MM.1S (cell line): ENCODE results near the gene MMD.
"Not testable (repeated sequence)": the region's sequence is repeated elsewhere in the genome, so short reads cannot be mapped to it uniquely, and the experiment has no call there.

Experiments used
- DNase-seq: peaks from one replicate; pipeline ENCODE4 v3.0.0-alpha.2; 2015
- H2AFZ ChIP-seq: fragments of 300-600 bp; sonication (generic); 2 replicates; pipeline ENCODE4 v1.6.0; 2016; ENCODE audit warnings: antibody characterized with exemption, low read length
- H3F3A ChIP-seq: fragments of 300-600 bp; sonication (generic); 2 replicates; pipeline ENCODE4 v1.6.1; 2016; ENCODE audit warnings: mild to moderate bottlenecking, antibody characterized with exemption, low read length, moderate library complexity, mixed read lengths; ENCODE audit not compliant: insufficient read depth
- H3K27ac ChIP-seq: fragments of 300-600 bp; sonication (generic); 2 replicates; pipeline ENCODE4 v1.5.1; 2016; ENCODE audit warnings: mild to moderate bottlenecking, low read length
- H3K27me3 ChIP-seq: fragments of 300-600 bp; sonication (generic); replicated peaks from 2 replicates; pipeline ENCODE4 v1.6.0; 2016; ENCODE audit warnings: low read length; ENCODE audit not compliant: insufficient read depth
- H3K36me3 ChIP-seq: fragments of 300-600 bp; sonication (generic); replicated peaks from 2 replicates; pipeline ENCODE4 v1.6.1; 2016; ENCODE audit warnings: mild to moderate bottlenecking, low read length, mixed read lengths; ENCODE audit not compliant: insufficient read depth
- H3K4me1 ChIP-seq: fragments of 300-600 bp; sonication (generic); 2 replicates; pipeline ENCODE4 v1.6.1; 2016; ENCODE audit warnings: low read length, mixed read lengths
- H3K4me2 ChIP-seq: fragments of 300-600 bp; sonication (generic); 2 replicates; pipeline ENCODE4 v1.6.0; 2016; ENCODE audit warnings: low read depth, low read length
- H3K4me3 ChIP-seq: fragments of 300-600 bp; sonication (generic); 2 replicates; pipeline ENCODE4 v1.5.1; 2016; ENCODE audit warnings: low read length, mixed read lengths
- H3K79me2 ChIP-seq: fragments of 300-600 bp; sonication (generic); 2 replicates; pipeline ENCODE4 v1.6.1; 2016; ENCODE audit warnings: mixed run types, low read length, mixed read lengths
- H3K9ac ChIP-seq: fragments of 300-600 bp; sonication (generic); 2 replicates; pipeline ENCODE4 v1.6.1; 2016; ENCODE audit warnings: low read length, mixed read lengths
- H3K9me2 ChIP-seq: fragments of 300-600 bp; sonication (generic); replicated peaks from 2 replicates; pipeline ENCODE4 v1.6.1; 2016; ENCODE audit warnings: mild to moderate bottlenecking, low read length, mixed read lengths; ENCODE audit not compliant: insufficient read depth
- H3K9me3 ChIP-seq: fragments of 300-600 bp; sonication (generic); replicated peaks from 2 replicates; pipeline ENCODE4 v1.6.1; 2016; ENCODE audit warnings: mild to moderate bottlenecking, low read length, mixed read lengths; ENCODE audit not compliant: insufficient read depth
- H4K20me1 ChIP-seq: fragments of 300-600 bp; sonication (generic); 2 replicates; pipeline ENCODE4 v1.6.1; 2016; ENCODE audit warnings: mild to moderate bottlenecking, low read length, moderate library complexity, mixed read lengths; ENCODE audit not compliant: insufficient read depth
- CTCF ChIP-seq: fragments of 300-600 bp; sonication (generic); IDR thresholded peaks from 2 replicates; pipeline ENCODE4 v1.5.1; 2016; ENCODE audit warnings: antibody characterized with exemption, low read length, mixed read lengths
- EZH2 ChIP-seq: fragments of 300-600 bp; sonication (generic); optimal IDR thresholded peaks from 2 replicates; pipeline ENCODE3; 2017; ENCODE audit warnings: low read depth, mild to moderate bottlenecking, antibody characterized with exemption, low read length, mixed read lengths
- EZH2phosphoT487 ChIP-seq: fragments of 300-600 bp; sonication (generic); IDR thresholded peaks from 2 replicates; pipeline ENCODE4 v1.6.1; 2018; ENCODE audit warnings: antibody characterized with exemption, low read length

Gene MMD

GRCh38 chr17:55390364-55390977 lies 31.2 kb downstream of the MMD start:
- DNase-seq, result no peak
- Histone ChIP-seq H3K27me3 (no peaks in the 10 kb centered on the region), H3K4me1 (no peaks in the 10 kb centered on the region), H3K4me3 (no peak overlapping the region), H2AFZ (no peak overlapping the region), H4K20me1 (no peaks in the 10 kb centered on the region), H3K9me3 (no peaks in the 10 kb centered on the region), H3F3A (0 out of 2 replicates have a peak, but pooled peaks cover 2% of the 10 kb centered on the region), H3K9me2 (no peaks in the 10 kb centered on the region), H3K36me3 (no peaks in the 10 kb centered on the region), H3K79me2 (no peaks in the 10 kb centered on the region), H3K4me2 (no peak overlapping the region), H3K9ac (no peak overlapping the region), H3K27ac (no peak overlapping the region)
- TF ChIP-seq CTCF, result no peak
- no peak for TF ChIP-seq EZH2
- no peak for TF ChIP-seq EZH2phosphoT487

GRCh38 chr17:55389715-55390114 lies 31.9 kb downstream of the MMD start:
- H2AFZ ChIP-seq, H3K36me3 ChIP-seq, H3K27me3 ChIP-seq, H3K9ac ChIP-seq, H3K27ac ChIP-seq, H3F3A ChIP-seq, H3K9me2 ChIP-seq, H3K4me2 ChIP-seq, H3K79me2 ChIP-seq, H3K4me1 ChIP-seq, DNase-seq, H4K20me1 ChIP-seq, H3K4me3 ChIP-seq, H3K9me3 ChIP-seq: not testable (repeated sequence)

- Histone ChIP-seq H3K4me3 (no peak overlapping the region), H4K20me1 (no peaks in the 10 kb centered on the region), H3K27me3 (no peaks in the 10 kb centered on the region), H3K27ac (no peak overlapping the region), H3K9me2 (no peaks in the 10 kb centered on the region), H3K9me3 (no peaks in the 10 kb centered on the region), H3K4me1 (no peaks in the 10 kb centered on the region), H3K9ac (no peak overlapping the region), H2AFZ (no peak overlapping the region), H3F3A (0 out of 2 replicates have a peak, but pooled peaks cover 2% of the 10 kb centered on the region), H3K36me3 (no peaks in the 10 kb centered on the region), H3K4me2 (no peak overlapping the region), H3K79me2 (no peaks in the 10 kb centered on the region)
- DNase-seq, result no peak
- TF ChIP-seq CTCF (no peak), EZH2 (no peak), EZH2phosphoT487 (no peak)
These were observed 32.8 kb downstream of the MMD start for GRCh38 chr17:55388842-55389241.

- Histone ChIP-seq H3K27me3 (no peaks in the 10 kb centered on the region), H3K4me1 (no peaks in the 10 kb centered on the region), H3K79me2 (no peaks in the 10 kb centered on the region), H3K9me3 (no peaks in the 10 kb centered on the region), H3K27ac (no peak overlapping the region), H3K36me3 (no peaks in the 10 kb centered on the region), H3K4me3 (no peak overlapping the region), H3K9ac (no peak overlapping the region), H4K20me1 (no peaks in the 10 kb centered on the region), H2AFZ (no peak overlapping the region), H3F3A (0 out of 2 replicates have a peak, but pooled peaks cover 2% of the 10 kb centered on the region), H3K9me2 (no peaks in the 10 kb centered on the region), H3K4me2 (no peak overlapping the region)
- TF ChIP-seq CTCF, result no peak
- no peak for TF ChIP-seq EZH2phosphoT487
- TF ChIP-seq EZH2, result no peak
- DNase-seq, result no peak
These were observed 34.8 kb downstream of the MMD start for GRCh38 chr17:55386796-55387332.
